Trophoblast cell (in vitro differentiated cells and primary cell): ENCODE results near the gene CPSF4.
A peak's percentile ranks its signal among the peaks of the same experiment; 100 is the strongest.

Source experiments
- DNase-seq, 2 donors: peaks; one replicate each; pipeline ENCODE4 v3.0.0-alpha.2; 2016
- H2AFZ ChIP-seq: 2 replicates; pipeline ENCODE4 v1.6.1; 2013; ENCODE audit warnings: low read length, moderate library complexity, mild to moderate bottlenecking; ENCODE audit not compliant: insufficient read depth, poor library complexity
- H2AK5ac ChIP-seq: 2 replicates; pipeline ENCODE4 v1.6.1; 2013; ENCODE audit warnings: mild to moderate bottlenecking, low read length
- H2BK120ac ChIP-seq: 2 replicates; pipeline ENCODE4 v1.6.1; 2013; ENCODE audit warnings: low read length, mild to moderate bottlenecking, moderate library complexity; ENCODE audit not compliant: insufficient read depth, poor library complexity
- H2BK12ac ChIP-seq: 2 replicates; pipeline ENCODE4 v1.6.1; 2013; ENCODE audit warnings: mild to moderate bottlenecking, low read length, moderate library complexity
- H2BK5ac ChIP-seq: 2 replicates; pipeline ENCODE4 v1.6.1; 2013; ENCODE audit warnings: low read length, low read depth, moderate library complexity, mild to moderate bottlenecking; ENCODE audit not compliant: poor library complexity
- H3K14ac ChIP-seq: 2 replicates; pipeline ENCODE4 v1.6.1; 2013; ENCODE audit warnings: mild to moderate bottlenecking, low read length
- H3K18ac ChIP-seq: 2 replicates; pipeline ENCODE4 v1.6.1; 2013; ENCODE audit warnings: mild to moderate bottlenecking, low read length
- H3K23ac ChIP-seq: 2 replicates; pipeline ENCODE4 v1.6.1; 2013; ENCODE audit warnings: low read length
- H3K27ac ChIP-seq: 2 replicates; pipeline ENCODE4 v1.5.1; 2013; ENCODE audit warnings: low read depth, mild to moderate bottlenecking, inconsistent platforms, low read length, moderate library complexity
- H3K27me3 ChIP-seq: 2 replicates; pipeline ENCODE4 v1.6.1; 2013; ENCODE audit warnings: inconsistent platforms, mild to moderate bottlenecking, low read length, moderate library complexity; ENCODE audit not compliant: insufficient read depth
- H3K36me3 ChIP-seq, 2 experiments: 1 replicate in 1 of 2; 2 replicates in 1 of 2; pipeline ENCODE4 v1.6.1; 2013; ENCODE audit warnings: low read length in 2 of 2, mild to moderate bottlenecking in 2 of 2, moderate library complexity in 1 of 2; ENCODE audit not compliant: insufficient read depth in 2 of 2, control insufficient read depth in 1 of 2
- H3K4ac ChIP-seq: 2 replicates; pipeline ENCODE4 v1.6.1; 2013; ENCODE audit warnings: low read depth, mild to moderate bottlenecking, low read length, moderate library complexity
- H3K4me1 ChIP-seq, 2 experiments: 1 replicate in 1 of 2; 2 replicates in 1 of 2; pipeline ENCODE4 v1.6.1; 2013; ENCODE audit warnings: low read length in 2 of 2, mild to moderate bottlenecking in 2 of 2, moderate library complexity in 1 of 2; ENCODE audit not compliant: insufficient read depth in 2 of 2, control insufficient read depth in 1 of 2
- H3K4me2 ChIP-seq: 2 replicates; pipeline ENCODE4 v1.6.1; 2013; ENCODE audit warnings: inconsistent platforms, mild to moderate bottlenecking, low read length, moderate library complexity
- H3K4me3 ChIP-seq: 2 replicates; pipeline ENCODE4 v1.5.1; 2013; ENCODE audit warnings: mild to moderate bottlenecking, low read depth, low read length, inconsistent platforms
- H3K79me1 ChIP-seq: one replicate; pipeline ENCODE4 v1.6.1; 2013; ENCODE audit warnings: low read length
- H3K79me2 ChIP-seq: 2 replicates; pipeline ENCODE4 v1.6.1; 2013; ENCODE audit warnings: low read length, mild to moderate bottlenecking; ENCODE audit not compliant: control insufficient read depth, insufficient read depth, poor library complexity
- H3K9ac ChIP-seq: 2 replicates; pipeline ENCODE4 v1.6.1; 2013; ENCODE audit warnings: mild to moderate bottlenecking, low read length
- H3K9me3 ChIP-seq: 2 replicates; pipeline ENCODE4 v1.6.1; 2013; ENCODE audit warnings: low read depth, mild to moderate bottlenecking, control low read depth, inconsistent platforms, low read length; ENCODE audit not compliant: insufficient read depth
- H4K12ac ChIP-seq: 2 replicates; pipeline ENCODE4 v1.6.1; 2013; ENCODE audit warnings: low read depth, mild to moderate bottlenecking, low read length, moderate library complexity
- H4K8ac ChIP-seq: 2 replicates; pipeline ENCODE4 v1.6.1; 2013; ENCODE audit warnings: low read depth, mild to moderate bottlenecking, low read length, moderate library complexity
- H4K91ac ChIP-seq: one replicate; pipeline ENCODE4 v1.6.1; 2013; ENCODE audit warnings: low read depth, mild to moderate bottlenecking, low read length, moderate library complexity
- WGBS: extraction: QIAGEN DNeasy Blood & Tissue Kit; methylation state at CpG from one replicate; pipeline ENCODE4 v1.1.7; 2013; ENCODE audit warnings: missing lambda C conversion rate; ENCODE audit not compliant: insufficient read length, insufficient coverage; ENCODE audit errors: extremely low coverage; 5-methylcytosine and 5-hydroxymethylcytosine counted together

The CPSF4 gene

DNA sequence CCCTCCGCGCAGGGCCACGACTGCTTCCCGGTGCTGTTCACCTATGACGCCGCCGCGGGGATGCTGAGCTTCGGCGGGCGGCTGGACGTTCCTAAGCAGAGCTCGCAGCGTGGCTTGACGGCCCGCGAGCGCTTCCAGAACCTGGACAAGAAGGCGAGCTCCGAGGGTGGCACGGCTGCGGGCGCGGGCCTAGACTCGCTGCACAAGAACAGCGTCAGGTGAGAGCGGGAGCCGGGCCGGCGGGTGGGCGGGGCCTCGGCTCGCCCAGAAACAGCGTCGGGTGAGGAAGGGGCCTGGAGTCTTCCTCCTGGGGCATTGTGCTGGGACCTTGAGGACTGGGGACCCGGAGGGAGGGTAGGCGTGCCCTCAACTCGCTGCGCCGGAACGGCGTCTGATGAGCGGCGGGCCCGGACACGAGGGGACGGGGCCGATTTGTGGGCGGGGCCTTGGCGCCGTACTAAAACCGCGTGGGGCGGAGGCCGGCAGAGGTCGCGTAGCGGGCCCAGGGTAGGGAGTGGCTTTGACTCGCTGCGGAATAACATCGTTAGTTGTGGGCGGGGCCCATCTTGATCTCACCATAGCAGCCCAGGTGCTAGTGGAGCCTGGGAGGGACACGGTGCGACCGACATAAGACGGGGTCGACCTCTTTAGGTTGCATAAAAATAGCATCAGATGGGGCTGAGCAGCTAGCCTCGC, 45.9 kb upstream of the CPSF4 start:
- Histone ChIP-seq H2BK120ac (no peak overlapping the region), H4K12ac (peak overlapping the region; percentile 36), H3K9me3 (no peaks in the 10 kb centered on the region), H3K4me2 (peak overlapping the region; percentile 62), H3K4ac (no peak overlapping the region), H3K27ac (peak overlapping the region; percentile 29), H2BK5ac (no peak overlapping the region), H3K9ac (peak overlapping the region; percentile 59), H2AFZ (peak overlapping the region; percentile 34), H3K36me3 (peaks cover 75 to 77% of the 10 kb centered on the region in 2 experiments), H4K91ac (peak overlapping the region; percentile 20), H2BK12ac (no peak overlapping the region), H3K27me3 (no peaks in the 10 kb centered on the region), H3K14ac (peak overlapping the region; percentile 13), H3K23ac (no peak overlapping the region), H3K4me1 (peaks cover 5 to 13% of the 10 kb centered on the region in 2 experiments), H3K18ac (no peak overlapping the region), H3K79me2 (no peaks in the 10 kb centered on the region), H2AK5ac (no peak overlapping the region), H4K8ac (peak overlapping the region; percentile 0), H3K79me1 (peaks cover 3% of the 10 kb centered on the region), H3K4me3 (peak overlapping the region; percentile 71)
- WGBS = no CpG with 5 or more reads among the region's 68 CpGs
- peak; percentile 50 to 58 for DNase-seq

DNA sequence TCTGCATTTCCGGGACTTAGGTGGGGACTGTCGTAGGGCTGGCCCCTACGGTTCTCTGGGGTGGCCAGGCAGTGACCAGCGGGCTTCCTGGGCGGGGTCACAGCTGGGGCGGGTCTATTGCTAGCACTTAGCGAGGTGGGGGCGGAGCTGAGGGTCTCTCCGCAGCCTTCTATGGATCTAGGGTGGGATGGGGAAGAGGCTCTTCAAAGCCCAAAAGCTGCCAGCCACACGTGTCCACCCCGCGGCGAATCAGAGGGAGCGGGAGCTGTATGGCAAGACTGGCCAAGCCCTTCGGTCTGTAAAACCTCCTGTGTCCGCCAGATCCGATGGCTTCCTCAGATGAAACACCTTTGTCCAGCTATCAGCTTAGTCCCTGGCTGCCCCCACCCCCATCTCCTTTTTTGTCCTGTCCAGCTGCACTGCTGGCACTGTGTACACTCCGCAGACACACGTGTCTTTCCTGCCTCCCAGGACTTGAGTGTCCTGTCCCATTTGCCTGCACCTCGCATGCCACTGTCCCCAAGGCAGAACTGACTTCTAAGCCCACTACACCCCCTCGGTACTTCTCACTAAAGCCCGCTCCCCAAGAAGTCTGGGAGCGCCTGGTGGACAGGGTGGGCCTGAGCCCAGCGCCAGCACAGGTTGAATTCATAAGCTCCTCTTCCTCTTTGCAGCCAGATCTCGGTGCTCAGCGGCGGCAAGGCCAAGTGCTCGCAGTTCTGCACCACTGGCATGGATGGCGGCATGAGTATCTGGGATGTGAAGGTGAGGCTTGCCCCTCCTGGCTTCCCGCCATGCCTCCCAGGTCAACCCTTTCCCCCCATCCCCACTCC, 45.2 kb upstream of the CPSF4 start:
- Histone ChIP-seq H3K23ac (no peak overlapping the region), H4K12ac (no peak overlapping the region), H3K4ac (no peak overlapping the region), H3K14ac (no peak overlapping the region), H3K18ac (no peak overlapping the region), H2AK5ac (no peak overlapping the region), H4K8ac (peak overlapping the region; percentile 0), H2AFZ (peak overlapping the region; percentile 13), H3K27me3 (no peaks in the 10 kb centered on the region), H3K36me3 (peaks cover 74 to 76% of the 10 kb centered on the region in 2 experiments), H3K4me3 (peak overlapping the region; percentile 71), H2BK5ac (no peak overlapping the region), H3K27ac (peak overlapping the region; percentile 29), H3K79me1 (peaks cover 3% of the 10 kb centered on the region), H4K91ac (peak overlapping the region; percentile 20), H3K9ac (no peak overlapping the region), H2BK12ac (no peak overlapping the region), H3K4me2 (peak overlapping the region; percentile 62), H3K79me2 (no peaks in the 10 kb centered on the region), H3K9me3 (no peaks in the 10 kb centered on the region), H2BK120ac (no peak overlapping the region), H3K4me1 (peaks cover 5 to 13% of the 10 kb centered on the region in 2 experiments)
- DNase-seq = no peak
- no CpG with 5 or more reads among the region's 30 CpGs for WGBS

DNA sequence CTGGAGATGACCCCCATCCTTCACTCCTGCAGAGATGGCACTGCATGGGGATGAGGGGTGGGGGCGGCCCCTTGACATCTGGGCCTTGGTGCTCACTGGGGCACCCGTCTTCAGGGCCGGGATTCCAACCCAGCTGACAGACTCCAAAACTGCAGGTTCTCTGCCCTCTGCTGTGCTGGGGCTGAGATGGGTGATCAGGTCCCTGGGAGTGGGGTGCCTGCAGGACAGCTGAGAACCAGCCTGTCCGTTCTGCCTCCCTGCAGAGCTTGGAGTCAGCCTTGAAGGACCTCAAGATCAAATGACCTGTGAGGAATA, 44.6 kb upstream of the CPSF4 start:
- H3K79me2 ChIP-seq = no peaks in the 10 kb centered on the region
- no peak overlapping the region for H2AK5ac ChIP-seq
- no peak overlapping the region for H2BK120ac ChIP-seq
- H2BK12ac ChIP-seq = no peak overlapping the region
- H3K23ac ChIP-seq = no peak overlapping the region
- H3K18ac ChIP-seq = no peak overlapping the region
- H4K91ac ChIP-seq = no peak overlapping the region
- no CpG with 5 or more reads among the region's 4 CpGs for WGBS
- no peak for DNase-seq
- H3K9me3 ChIP-seq = no peaks in the 10 kb centered on the region
- peaks cover 3% of the 10 kb centered on the region for H3K79me1 ChIP-seq
- H3K4ac ChIP-seq = no peak overlapping the region
- no peak overlapping the region for H3K14ac ChIP-seq
- no peak overlapping the region for H3K4me2 ChIP-seq
- peaks cover 5 to 13% of the 10 kb centered on the region in 2 experiments for H3K4me1 ChIP-seq
- H2AFZ ChIP-seq = no peak overlapping the region
- no peak overlapping the region for H4K12ac ChIP-seq
- no peaks in the 10 kb centered on the region for H3K27me3 ChIP-seq
- H3K36me3 ChIP-seq = peaks cover 76 to 80% of the 10 kb centered on the region in 2 experiments
- H3K27ac ChIP-seq = no peak overlapping the region
- H2BK5ac ChIP-seq = no peak overlapping the region
- no peak overlapping the region for H3K9ac ChIP-seq
- no peak overlapping the region for H3K4me3 ChIP-seq
- H4K8ac ChIP-seq = no peak overlapping the region

DNA sequence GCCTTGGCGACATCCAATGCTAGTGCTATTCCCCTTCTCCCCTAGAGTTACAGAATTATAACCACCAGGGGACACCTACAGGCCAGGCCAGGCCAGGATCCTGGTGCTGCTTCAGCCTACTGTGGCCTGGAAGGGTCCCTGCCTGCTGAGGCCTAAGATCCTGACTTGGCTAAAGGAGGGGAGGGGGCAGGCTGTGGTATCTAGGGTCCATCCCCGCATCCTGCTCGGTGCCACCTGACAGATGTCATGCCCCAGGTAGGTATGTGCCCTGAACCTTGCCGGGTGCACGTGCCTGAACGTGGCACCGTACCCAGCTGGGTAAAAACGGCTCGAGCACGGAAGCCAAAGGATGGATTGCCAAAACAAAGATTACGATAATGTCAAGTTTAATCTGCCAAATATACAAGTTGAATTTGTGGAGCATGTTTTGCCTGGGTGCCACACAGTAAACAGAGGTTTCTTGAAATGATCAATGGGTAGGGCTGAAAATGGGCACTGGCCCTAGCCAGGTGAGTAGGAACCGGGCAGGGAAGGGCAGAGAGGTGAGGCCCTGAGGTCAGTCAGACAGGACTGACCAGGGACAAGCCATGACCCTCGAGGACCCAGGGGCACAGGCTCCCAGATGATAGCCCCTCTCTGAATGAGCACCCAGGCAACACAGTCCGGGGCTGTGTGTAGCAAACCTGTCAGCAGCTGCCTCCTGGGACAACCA, 43.0 kb upstream of the CPSF4 start:
- no peak overlapping the region for H4K91ac ChIP-seq
- H3K9ac ChIP-seq = no peak overlapping the region
- H2BK120ac ChIP-seq = no peak overlapping the region
- no peak overlapping the region for H3K4me2 ChIP-seq
- no CpG with 5 or more reads among the region's 14 CpGs for WGBS
- peaks cover 3% of the 10 kb centered on the region for H3K79me1 ChIP-seq
- H4K8ac ChIP-seq = no peak overlapping the region
- H3K18ac ChIP-seq = no peak overlapping the region
- H3K23ac ChIP-seq = no peak overlapping the region
- H2BK12ac ChIP-seq = no peak overlapping the region
- no peak overlapping the region for H3K27ac ChIP-seq
- no peak overlapping the region for H2AFZ ChIP-seq
- no peak overlapping the region for H2BK5ac ChIP-seq
- no peak overlapping the region for H2AK5ac ChIP-seq
- no peaks in the 10 kb centered on the region for H3K79me2 ChIP-seq
- H3K4me1 ChIP-seq = peaks cover 5 to 13% of the 10 kb centered on the region in 2 experiments
- peaks cover 78 to 80% of the 10 kb centered on the region in 2 experiments for H3K36me3 ChIP-seq
- no peaks in the 10 kb centered on the region for H3K27me3 ChIP-seq
- peak overlapping the region; percentile 21 for H3K4me3 ChIP-seq
- H3K9me3 ChIP-seq = no peaks in the 10 kb centered on the region
- H3K14ac ChIP-seq = no peak overlapping the region
- DNase-seq = no peak
- no peak overlapping the region for H4K12ac ChIP-seq
- no peak overlapping the region for H3K4ac ChIP-seq
